22Rv1 (cell line): Measurements from ENCODE around the gene ALMS1.

Experiments
- ZFX ChIP-seq: fragments of 450-650 bp; IDR thresholded peaks from 2 replicates; pipeline ENCODE4 v1.6.1; 2017; ENCODE audit warnings: antibody characterized with exemption, borderline replicate concordance
- TF ChIP-seq, protein P1 (sequence below): fragments of 450-650 bp; IDR thresholded peaks from 2 replicates; pipeline ENCODE4 v1.5.1; 2017; ENCODE audit warnings: mild to moderate bottlenecking

DNA sequence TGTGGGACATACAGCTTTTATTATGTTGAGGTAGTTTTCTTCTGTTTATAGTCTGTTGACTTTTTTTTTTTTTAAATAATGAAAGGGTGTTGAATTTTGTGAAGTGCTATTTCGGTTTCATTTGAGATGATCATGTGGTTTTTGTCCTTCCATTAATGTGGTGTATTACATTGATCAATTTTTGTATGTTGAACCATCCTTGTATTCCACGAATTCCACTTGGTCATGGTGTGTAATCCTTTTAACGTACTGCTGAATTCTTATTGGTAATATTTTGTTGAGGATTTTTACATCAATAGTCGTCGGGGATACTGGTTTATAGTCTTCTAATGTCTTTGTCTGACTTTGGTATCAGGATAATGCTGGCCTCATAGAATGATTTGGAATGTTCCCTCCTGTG is 18.8 kb downstream of the ALMS1 start:
- TF ChIP-seq, protein P1, sequence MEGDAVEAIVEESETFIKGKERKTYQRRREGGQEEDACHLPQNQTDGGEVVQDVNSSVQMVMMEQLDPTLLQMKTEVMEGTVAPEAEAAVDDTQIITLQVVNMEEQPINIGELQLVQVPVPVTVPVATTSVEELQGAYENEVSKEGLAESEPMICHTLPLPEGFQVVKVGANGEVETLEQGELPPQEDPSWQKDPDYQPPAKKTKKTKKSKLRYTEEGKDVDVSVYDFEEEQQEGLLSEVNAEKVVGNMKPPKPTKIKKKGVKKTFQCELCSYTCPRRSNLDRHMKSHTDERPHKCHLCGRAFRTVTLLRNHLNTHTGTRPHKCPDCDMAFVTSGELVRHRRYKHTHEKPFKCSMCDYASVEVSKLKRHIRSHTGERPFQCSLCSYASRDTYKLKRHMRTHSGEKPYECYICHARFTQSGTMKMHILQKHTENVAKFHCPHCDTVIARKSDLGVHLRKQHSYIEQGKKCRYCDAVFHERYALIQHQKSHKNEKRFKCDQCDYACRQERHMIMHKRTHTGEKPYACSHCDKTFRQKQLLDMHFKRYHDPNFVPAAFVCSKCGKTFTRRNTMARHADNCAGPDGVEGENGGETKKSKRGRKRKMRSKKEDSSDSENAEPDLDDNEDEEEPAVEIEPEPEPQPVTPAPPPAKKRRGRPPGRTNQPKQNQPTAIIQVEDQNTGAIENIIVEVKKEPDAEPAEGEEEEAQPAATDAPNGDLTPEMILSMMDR = no peak
- no peak for TF ChIP-seq ZFX
